Measurements from ENCODE around the gene NUP153.
"Not testable (repeated sequence)": the region's sequence is repeated elsewhere in the genome, so short reads cannot be mapped to it uniquely, and the experiment has no call there.

Gene NUP153

DNA sequence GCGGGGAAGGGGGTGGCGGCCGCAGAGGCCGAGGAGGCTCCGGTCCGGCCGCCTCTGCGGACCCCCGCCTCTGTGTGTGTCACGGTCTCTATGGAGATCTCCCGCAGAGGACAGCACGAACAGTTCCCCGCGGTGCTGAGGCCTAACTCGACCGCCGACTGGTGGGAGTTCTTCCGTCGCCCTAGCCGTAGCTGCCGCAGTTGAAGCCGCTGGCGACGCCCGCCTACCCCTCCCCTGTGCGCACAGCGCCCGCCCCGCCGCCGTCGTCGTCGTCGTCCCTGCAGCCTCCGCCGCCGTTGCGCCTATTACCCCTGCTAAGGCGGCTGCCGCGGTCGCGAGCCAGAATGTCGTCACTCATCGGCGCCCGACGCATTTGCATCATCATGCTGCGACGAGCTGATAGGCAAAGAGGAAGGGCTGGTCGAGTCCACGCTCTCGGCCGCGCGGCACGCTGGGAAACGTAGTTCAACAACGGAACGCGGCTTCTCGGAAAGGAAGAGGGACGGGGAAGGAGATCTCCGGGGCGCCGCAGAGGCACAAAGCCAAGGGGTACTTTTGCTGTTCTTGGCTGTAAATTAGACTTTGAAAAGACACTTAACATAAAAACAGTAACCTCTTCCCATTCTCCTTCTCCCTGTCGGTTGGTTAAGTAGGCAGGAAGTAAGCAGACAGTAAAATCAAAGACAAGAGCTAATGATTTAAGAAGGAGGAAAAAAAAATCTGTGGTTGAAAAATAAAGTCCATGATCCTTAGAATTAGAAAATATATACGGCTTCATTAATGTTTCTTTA is at the start of gene NUP153:
Gene NUP153 (minus strand): TSS at position 346 of the 791 bp plus-strand sequence. CDS start 538 bp downstream, outside the sequence.
- TF ChIP-seq CTCF (conservative IDR thresholded peaks at IDR 0.05; ENCODE audit: control insufficient read depth, insufficient read depth, low read depth, low read length), result no peak

DNA sequence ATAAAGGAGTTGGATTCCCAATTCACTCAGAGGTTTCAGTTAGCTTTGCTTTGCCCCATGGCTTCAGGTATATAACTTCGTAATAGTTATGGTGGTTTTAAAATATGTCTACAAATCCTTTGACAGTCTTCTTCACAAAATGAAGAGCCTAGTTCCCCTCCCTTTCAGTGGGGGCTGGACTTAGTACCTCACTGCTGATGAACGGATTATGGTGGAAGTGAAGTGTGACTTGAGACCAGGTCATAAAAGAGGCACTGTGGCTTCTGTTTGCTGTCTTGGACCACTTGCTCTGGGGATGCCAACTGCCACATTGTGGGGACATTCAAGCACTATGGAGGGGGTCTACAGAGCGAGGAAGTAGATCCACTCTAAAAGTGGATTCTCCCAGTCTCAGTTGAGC is 47.5 kb upstream of the NUP153 start:
- TF ChIP-seq CTCF (conservative IDR thresholded peaks at IDR 0.05; ENCODE audit: control insufficient read depth, insufficient read depth, low read depth, low read length), result no peak
- no peak overlapping the region for H3K4me3 ChIP-seq (ENCODE audit: control insufficient read depth, low read depth, low read length)
- DNase-seq (ENCODE audit: low read depth), result no peak

More for the DNA sequence above, at the start of gene NUP153:
- peak; percentile 98 for DNase-seq (ENCODE audit: low read depth)
- peak within 1 kb of the TSS; percentile 85 for H3K4me3 ChIP-seq (ENCODE audit: control insufficient read depth, low read depth, low read length)

GRCh38 chr6:17745324-17745723 is 38.6 kb upstream of the NUP153 start:
- not testable (repeated sequence) for H3K4me3 ChIP-seq (ENCODE audit: control insufficient read depth, low read depth, low read length); DNase-seq (ENCODE audit: low read depth)

GRCh38 chr6:17744757-17745308 is 38.1 kb upstream of the NUP153 start:
- not testable (repeated sequence) for DNase-seq (ENCODE audit: low read depth); H3K4me3 ChIP-seq (ENCODE audit: control insufficient read depth, low read depth, low read length)

DNA sequence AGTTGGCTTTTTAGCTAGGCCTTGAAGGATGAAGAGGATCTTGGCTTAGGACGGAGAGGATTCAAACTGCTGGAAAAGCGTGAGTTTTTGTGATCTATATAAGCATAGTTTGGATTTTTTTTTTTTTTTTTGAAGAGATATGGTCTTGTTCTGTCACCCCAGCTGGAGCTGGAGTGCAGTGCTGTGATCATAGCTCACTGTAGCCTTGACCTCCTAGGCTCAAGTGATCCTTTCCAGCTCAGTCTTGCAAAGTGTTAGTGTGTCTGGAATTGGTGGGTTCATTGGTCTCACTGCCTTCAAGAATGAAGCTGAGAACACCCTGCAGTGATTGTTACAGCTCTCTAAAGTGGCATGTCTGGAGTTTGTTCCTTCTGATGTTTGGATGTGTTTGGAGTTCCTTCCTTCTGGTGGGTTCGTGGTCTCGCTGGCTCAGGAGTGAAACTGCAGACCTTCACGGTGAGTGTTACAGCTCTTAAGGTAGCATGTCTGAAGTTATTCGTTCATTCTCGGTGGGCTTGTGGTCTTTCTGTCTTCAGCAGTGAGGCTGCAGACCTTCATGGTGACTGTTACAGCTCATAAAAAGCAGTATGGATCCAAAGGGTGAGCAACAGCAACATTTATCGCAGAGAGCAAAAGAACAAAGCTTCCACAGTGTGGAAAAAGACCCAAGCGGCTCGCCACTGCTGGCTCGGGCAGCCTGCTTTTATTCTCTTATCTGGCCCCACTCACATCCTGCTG is 37.5 kb upstream of the NUP153 start:
- no peak for TF ChIP-seq CTCF (conservative IDR thresholded peaks at IDR 0.05; ENCODE audit: control insufficient read depth, insufficient read depth, low read depth, low read length)
- no peak overlapping the region for H3K4me3 ChIP-seq (ENCODE audit: control insufficient read depth, low read depth, low read length)

DNA sequence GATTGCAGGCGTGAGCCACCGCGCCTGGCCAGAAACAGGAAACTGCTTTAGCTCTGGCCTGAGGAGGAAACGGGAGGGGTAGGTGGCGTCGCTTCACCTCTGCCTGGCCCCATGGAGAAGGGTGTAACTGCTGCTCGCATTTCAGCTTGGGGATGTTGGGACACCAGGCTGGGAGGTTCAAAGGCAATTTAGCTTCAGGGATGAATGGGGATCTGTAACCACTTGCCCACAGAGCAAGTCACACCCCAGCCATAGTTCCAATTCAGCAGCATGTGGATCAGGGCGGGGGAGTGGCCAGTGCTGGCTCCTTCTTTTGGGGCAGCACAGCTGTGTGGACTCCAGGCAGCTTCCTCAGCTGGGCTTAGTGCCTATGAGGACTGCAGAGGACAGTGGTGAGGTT is 34.8 kb upstream of the NUP153 start:
- TF ChIP-seq CTCF (conservative IDR thresholded peaks at IDR 0.05; ENCODE audit: control insufficient read depth, insufficient read depth, low read depth, low read length), result no peak
- DNase-seq (ENCODE audit: low read depth), result no peak
- no peak overlapping the region for H3K4me3 ChIP-seq (ENCODE audit: control insufficient read depth, low read depth, low read length)

More for the DNA sequence above, 37.5 kb upstream of the NUP153 start:
- DNase-seq (ENCODE audit: low read depth), result no peak

DNA sequence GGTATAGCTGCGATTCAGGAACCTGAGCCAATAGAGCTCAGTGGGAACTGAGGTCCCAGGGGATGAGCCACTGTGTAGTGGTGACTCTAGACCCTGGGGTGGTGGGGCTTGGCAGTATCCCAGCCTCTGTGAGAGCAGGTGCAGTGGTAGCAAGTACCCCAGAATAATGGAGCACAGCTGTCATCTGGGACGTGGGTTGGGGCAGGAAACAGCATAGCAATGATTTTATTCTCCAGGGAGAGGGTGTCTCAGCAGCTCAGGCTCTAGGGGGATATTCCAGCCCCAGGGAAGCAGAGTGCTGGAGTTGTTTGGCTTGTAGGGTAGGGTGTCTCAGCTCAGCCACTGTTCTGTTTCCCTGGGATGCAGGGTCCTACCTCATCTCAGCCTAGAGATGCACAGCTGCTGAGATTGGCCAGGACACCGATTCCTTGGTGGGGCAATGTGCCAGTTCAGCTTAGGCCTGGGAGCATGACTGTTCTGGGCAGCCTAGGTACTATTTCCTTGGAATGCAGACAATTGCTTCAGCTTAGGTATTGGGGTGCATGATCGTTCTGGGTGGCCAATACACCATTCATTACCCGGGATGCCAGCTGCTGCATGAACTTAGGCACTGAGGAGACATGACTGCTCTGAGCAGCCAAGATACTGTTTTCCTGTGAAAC is 34.0 kb upstream of the NUP153 start:
- no peak for DNase-seq (ENCODE audit: low read depth)
- no peak overlapping the region for H3K4me3 ChIP-seq (ENCODE audit: control insufficient read depth, low read depth, low read length)
- no peak for TF ChIP-seq CTCF (conservative IDR thresholded peaks at IDR 0.05; ENCODE audit: control insufficient read depth, insufficient read depth, low read depth, low read length)

Data from fibroblast of mammary gland (primary cell).